Gastroesophageal sphincter (tissue), 3 donors: ENCODE results near the gene NPAS1.

Experiments
- CTCF ChIP-seq, 4 experiments: fragments of 200-600 bp in 2 of 4; fragments of 450-650 bp in 2 of 4; sonication (generic) in 1 of 4; IDR thresholded peaks; one replicate each; pipeline ENCODE4 v1.5.1; 2017 to 2019; ENCODE audit warnings: antibody characterized with exemption in 4 of 4, mild to moderate bottlenecking in 2 of 4, moderate library complexity in 2 of 4
- EP300 ChIP-seq: sonication (generic); formaldehyde crosslinking; IDR thresholded peaks from one replicate; pipeline ENCODE4 v1.6.1; 2017; ENCODE audit warnings: antibody characterized with exemption, mild to moderate bottlenecking
- POLR2AphosphoS5 ChIP-seq: sonication (generic); formaldehyde crosslinking; IDR thresholded peaks from one replicate; pipeline ENCODE4 v1.6.1; 2017; ENCODE audit warnings: antibody characterized with exemption

- TF ChIP-seq CTCF (IDR thresholded peaks at IDR 0.05) (no peak), EP300 (no peak), POLR2AphosphoS5 (no peak)
Observed at GRCh38 chr19:47045867-47046470, 26.3 kb downstream of the NPAS1 start.
